Uterus (tissue), 2 donors: Measurements from ENCODE around the gene ARHGEF17.

Source experiments
- POLR2A ChIP-seq, 2 donors: fragments of 450-650 bp; IDR thresholded peaks; one replicate each; pipeline ENCODE4 v1.6.1; 2016; ENCODE audit warnings: antibody characterized with exemption in 2 of 2, mild to moderate bottlenecking in 1 of 2, moderate library complexity in 1 of 2
- TF ChIP-seq, protein P1 (sequence below), 4 experiments: fragments of 200-600 bp in 2 of 4; fragments of 450-650 bp in 2 of 4; sonication (generic) in 2 of 4; IDR thresholded peaks; one replicate each; pipeline ENCODE4 v1.5.1; 2016 to 2019; ENCODE audit warnings: antibody characterized with exemption in 4 of 4, mild to moderate bottlenecking in 2 of 4, moderate library complexity in 1 of 4

DNA sequence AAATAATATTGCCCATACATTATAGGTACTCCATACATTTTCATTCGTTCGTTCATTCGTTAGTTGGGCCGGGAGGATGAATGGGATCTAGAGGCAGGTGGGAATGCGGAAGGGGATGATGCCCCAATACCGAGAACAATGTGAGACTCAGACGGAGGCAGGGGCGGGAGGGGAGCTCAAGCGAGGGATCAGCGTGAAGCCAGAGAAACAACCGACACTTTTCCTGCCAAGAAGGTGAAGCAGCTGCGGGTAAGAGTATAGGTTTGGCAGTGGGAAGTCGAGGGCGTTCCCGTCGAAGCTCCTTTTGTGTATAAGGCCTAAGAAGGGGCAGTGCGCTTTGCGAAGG lies 1.1 kb upstream of the ARHGEF17 start:
- TF ChIP-seq, protein P1, sequence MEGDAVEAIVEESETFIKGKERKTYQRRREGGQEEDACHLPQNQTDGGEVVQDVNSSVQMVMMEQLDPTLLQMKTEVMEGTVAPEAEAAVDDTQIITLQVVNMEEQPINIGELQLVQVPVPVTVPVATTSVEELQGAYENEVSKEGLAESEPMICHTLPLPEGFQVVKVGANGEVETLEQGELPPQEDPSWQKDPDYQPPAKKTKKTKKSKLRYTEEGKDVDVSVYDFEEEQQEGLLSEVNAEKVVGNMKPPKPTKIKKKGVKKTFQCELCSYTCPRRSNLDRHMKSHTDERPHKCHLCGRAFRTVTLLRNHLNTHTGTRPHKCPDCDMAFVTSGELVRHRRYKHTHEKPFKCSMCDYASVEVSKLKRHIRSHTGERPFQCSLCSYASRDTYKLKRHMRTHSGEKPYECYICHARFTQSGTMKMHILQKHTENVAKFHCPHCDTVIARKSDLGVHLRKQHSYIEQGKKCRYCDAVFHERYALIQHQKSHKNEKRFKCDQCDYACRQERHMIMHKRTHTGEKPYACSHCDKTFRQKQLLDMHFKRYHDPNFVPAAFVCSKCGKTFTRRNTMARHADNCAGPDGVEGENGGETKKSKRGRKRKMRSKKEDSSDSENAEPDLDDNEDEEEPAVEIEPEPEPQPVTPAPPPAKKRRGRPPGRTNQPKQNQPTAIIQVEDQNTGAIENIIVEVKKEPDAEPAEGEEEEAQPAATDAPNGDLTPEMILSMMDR (IDR thresholded peaks at IDR 0.05), result no peak
- TF ChIP-seq POLR2A (IDR thresholded peaks at IDR 0.05), result peak in 1 of 2 donors; percentile 29
